H9 (cell line): ENCODE results near the gene CDC25C. TPM values are rescaled to one million over a fixed set of nuclear protein-coding genes. Genes with fewer than 3 reads are reported as not detected.
A peak's percentile ranks its signal among the peaks of the same experiment; 100 is the strongest.

Experiments used
- DNase-seq: peaks from one replicate; pipeline ENCODE4 v3.0.0-alpha.2; 2017
- H2AFZ ChIP-seq: one replicate; pipeline ENCODE4 v1.6.1; 2013; ENCODE audit warnings: mild to moderate bottlenecking, low read length, control low read depth, moderate library complexity
- H2AK5ac ChIP-seq: 2 replicates; pipeline ENCODE4 v1.6.1; 2013; ENCODE audit warnings: low read length, control low read depth, mixed read lengths; ENCODE audit not compliant: insufficient read length
- H2BK120ac ChIP-seq: one replicate; pipeline ENCODE4 v1.6.1; 2013; ENCODE audit warnings: low read depth, mild to moderate bottlenecking, low read length, control low read depth, inconsistent platforms; ENCODE audit not compliant: poor library complexity, severe bottlenecking
- H2BK12ac ChIP-seq: 2 replicates; pipeline ENCODE4 v1.6.1; 2013; ENCODE audit warnings: low read length, control low read depth, mixed read lengths, low read depth; ENCODE audit not compliant: insufficient read length
- H2BK15ac ChIP-seq: 2 replicates; pipeline ENCODE4 v1.6.1; 2013; ENCODE audit warnings: low read depth, low read length, control low read depth
- H2BK20ac ChIP-seq: one replicate; pipeline ENCODE4 v1.6.1; 2013; ENCODE audit warnings: low read depth, mild to moderate bottlenecking, low read length, control low read depth, inconsistent platforms; ENCODE audit not compliant: poor library complexity, severe bottlenecking
- H2BK5ac ChIP-seq: 2 replicates; pipeline ENCODE4 v1.6.1; 2013; ENCODE audit warnings: low read length, control low read depth, mixed read lengths; ENCODE audit not compliant: insufficient read length
- H3K14ac ChIP-seq: 2 replicates; pipeline ENCODE4 v1.6.1; 2013; ENCODE audit warnings: low read length, control low read depth; ENCODE audit not compliant: insufficient read depth
- H3K18ac ChIP-seq: 2 replicates; pipeline ENCODE4 v1.6.1; 2013; ENCODE audit warnings: low read depth, mild to moderate bottlenecking, mixed read lengths, low read length, control low read depth; ENCODE audit not compliant: insufficient read length
- H3K23ac ChIP-seq: 2 replicates; pipeline ENCODE4 v1.6.1; 2013; ENCODE audit warnings: low read length, control low read depth, mixed read lengths, low read depth; ENCODE audit not compliant: insufficient read length
- H3K23me2 ChIP-seq: 2 replicates; pipeline ENCODE4 v1.6.1; 2013; ENCODE audit warnings: low read depth, mild to moderate bottlenecking, mixed read lengths, low read length, control low read depth; ENCODE audit not compliant: insufficient read length, poor library complexity, severe bottlenecking
- H3K27ac ChIP-seq: 2 replicates; pipeline ENCODE4 v1.5.1; 2013; ENCODE audit warnings: low read length, control low read depth, mixed read lengths, low read depth; ENCODE audit not compliant: insufficient read length
- H3K27me3 ChIP-seq: 2 replicates; pipeline ENCODE4 v1.6.1; 2013; ENCODE audit warnings: low read length, control low read depth, inconsistent platforms; ENCODE audit not compliant: insufficient read depth
- H3K4ac ChIP-seq: 2 replicates; pipeline ENCODE4 v1.6.1; 2013; ENCODE audit warnings: low read depth, mild to moderate bottlenecking, control low read depth, inconsistent platforms, low read length, moderate library complexity
- H3K4me1 ChIP-seq: 2 replicates; pipeline ENCODE4 v1.6.1; 2013; ENCODE audit warnings: low read length, control low read depth, inconsistent platforms; ENCODE audit not compliant: insufficient read depth
- H3K4me2 ChIP-seq: 2 replicates; pipeline ENCODE4 v1.6.1; 2013; ENCODE audit warnings: low read length, control low read depth, mixed read lengths; ENCODE audit not compliant: insufficient read length, insufficient read depth
- H3K56ac ChIP-seq: 2 replicates; pipeline ENCODE4 v1.6.1; 2013; ENCODE audit warnings: low read depth, mild to moderate bottlenecking, mixed read lengths, low read length, control low read depth; ENCODE audit not compliant: insufficient read length
- H3K79me1 ChIP-seq: 2 replicates; pipeline ENCODE4 v1.6.1; 2013; ENCODE audit warnings: low read depth, mild to moderate bottlenecking, moderate library complexity, low read length, control low read depth, inconsistent platforms; ENCODE audit not compliant: insufficient read depth, poor library complexity, severe bottlenecking
- H3K79me2 ChIP-seq: 2 replicates; pipeline ENCODE4 v1.6.1; 2013; ENCODE audit warnings: low read length, control low read depth, inconsistent platforms; ENCODE audit not compliant: insufficient read depth
- H3K9ac ChIP-seq: 2 replicates; pipeline ENCODE4 v1.6.1; 2013; ENCODE audit warnings: low read length, control low read depth, mixed read lengths; ENCODE audit not compliant: insufficient read length; ENCODE audit errors: extremely low read depth
- H3K9me3 ChIP-seq: one replicate; pipeline ENCODE4 v1.6.1; 2013; ENCODE audit warnings: low read depth, low read length, inconsistent platforms; ENCODE audit not compliant: control insufficient read depth
- H3T11ph ChIP-seq: one replicate; pipeline ENCODE4 v1.6.1; 2013; ENCODE audit warnings: mild to moderate bottlenecking, low read length, control low read depth, inconsistent platforms
- H4K20me1 ChIP-seq: one replicate; pipeline ENCODE4 v1.6.1; 2013; ENCODE audit not compliant: control insufficient read depth, insufficient read length, insufficient read depth
- H4K5ac ChIP-seq: 2 replicates; pipeline ENCODE4 v1.6.1; 2013; ENCODE audit warnings: low read depth, mild to moderate bottlenecking, mixed read lengths, low read length, control low read depth; ENCODE audit not compliant: insufficient read length
- H4K8ac ChIP-seq: replicated peaks from 2 replicates; pipeline ENCODE4 v1.6.1; 2013; ENCODE audit warnings: low read length, control low read depth, mixed read lengths, low read depth; ENCODE audit not compliant: insufficient read length
- H4K91ac ChIP-seq: 2 replicates; pipeline ENCODE4 v1.6.1; 2013; ENCODE audit warnings: low read depth, mild to moderate bottlenecking, moderate library complexity, mixed read lengths, low read length, control low read depth; ENCODE audit not compliant: insufficient read length
- H3K27ac Mint-ChIP-seq, 3 experiments: 2 replicates in 2 of 3; 3 replicates in 1 of 3; pipeline ENCODE4 v1.8.0; 2020 to 2021; ENCODE audit warnings: mixed read lengths in 3 of 3, mild to moderate bottlenecking in 1 of 3, moderate library complexity in 1 of 3
- H3K27me3 Mint-ChIP-seq: 2 replicates; pipeline ENCODE4 v1.8.0; 2021; ENCODE audit warnings: low read depth, mild to moderate bottlenecking, moderate library complexity, mixed read lengths
- H3K36me3 Mint-ChIP-seq, 3 experiments: 2 replicates in 2 of 3; 3 replicates in 1 of 3; pipeline ENCODE4 v1.8.0; 2020 to 2021; ENCODE audit warnings: low read depth in 3 of 3, mixed read lengths in 3 of 3; ENCODE audit not compliant: insufficient read depth in 1 of 3
- H3K4me1 Mint-ChIP-seq, 2 experiments: 2 replicates each; pipeline ENCODE4 v1.8.0; 2020; ENCODE audit warnings: mixed read lengths in 2 of 2
- H3K4me3 Mint-ChIP-seq, 2 experiments: 2 replicates in 1 of 2; 3 replicates in 1 of 2; pipeline ENCODE4 v1.8.0; 2020 to 2021; ENCODE audit warnings: mild to moderate bottlenecking in 2 of 2, mixed read lengths in 2 of 2, moderate library complexity in 1 of 2
- H3K9me3 Mint-ChIP-seq, 2 experiments: 2 replicates in 1 of 2; 3 replicates in 1 of 2; pipeline ENCODE4 v1.8.0; 2020; ENCODE audit warnings: mild to moderate bottlenecking in 2 of 2, mixed read lengths in 2 of 2, moderate library complexity in 1 of 2
- CTCF ChIP-seq: fragments of 200-600 bp; sonication (generic); conservative IDR thresholded peaks from 3 replicates; pipeline ENCODE4 v1.8.0; 2021; ENCODE audit warnings: antibody characterized with exemption, mild to moderate bottlenecking
- WGBS: extraction: QIAGEN DNeasy Blood & Tissue Kit; methylation state at CpG from one replicate; pipeline ENCODE4 v1.1.7; 2013; ENCODE audit warnings: missing lambda C conversion rate, low lambda C conversion rate, mixed read lengths; ENCODE audit not compliant: insufficient read length; ENCODE audit errors: extremely low coverage; 5-methylcytosine and 5-hydroxymethylcytosine counted together
- long read RNA-seq: library from polyadenylated mRNA; unstranded; transcript quantifications from one replicate; pipeline ENCODE4 v2.0.0, GENCODE V29; 2020
- total RNA-seq: library from RNA; stranded (reverse); gene quantifications from 2 replicates; pipeline ENCODE4 v1.2.1, GENCODE V29; 2021

CDC25C gene
- total RNA-seq = 19.9 and 22.8 TPM in 2 replicates
- long read RNA-seq, transcript CDC25C-203 (11 exons, 1,556 nt) = minor isoform, 16 of 220 reads
- long read RNA-seq, transcript CDC25C-201 (14 exons, 2,128 nt) = major isoform, 61 of 220 reads
- long read RNA-seq, transcript CDC25C-202 (11 exons, 1,951 nt) = minor isoform, 11 of 220 reads
- long read RNA-seq, partial matches to known transcripts = 4 of 220 reads
- long read RNA-seq, other reads (novel, unspliced or antisense) = 127 of 220 reads

- H3T11ph ChIP-seq = no peak within 1 kb of the TSS
- Mint-ChIP-seq H3K4me3 (peak within 1 kb of the TSS; percentile 82 to 89), H3K27ac (peak within 1 kb of the TSS; percentile 98 to 99 (median 99)), H3K9me3 (no peaks in the 10 kb centered on the region), H3K4me1 (peaks cover 14 to 19% of the 10 kb centered on the region in 2 experiments), H3K27me3 (no peaks in the 10 kb centered on the region), H3K36me3 (peaks cover 0 to 18% (median 11%) of the 10 kb centered on the region in 3 experiments; a peak in 6 of 7 replicates)
- H3K79me2 ChIP-seq = peaks cover 2% of the 10 kb centered on the region; the same call in 1 of the 2 replicates
- H2AFZ ChIP-seq = peak within 1 kb of the TSS; percentile 88
- TF ChIP-seq CTCF = no peak
- peak; percentile 99 for DNase-seq
- no peaks in the 10 kb centered on the region for H3K27me3 ChIP-seq
- H3K14ac ChIP-seq = peak within 1 kb of the TSS; percentile 77
- H3K27ac ChIP-seq = peak within 1 kb of the TSS; percentile 49
- H2BK12ac ChIP-seq = no peak within 1 kb of the TSS
- WGBS = no CpG with 5 or more reads among the region's 55 CpGs
- H3K9me3 ChIP-seq = no peaks in the 10 kb centered on the region
- peak within 1 kb of the TSS; percentile 62 for H3K18ac ChIP-seq
- no peak within 1 kb of the TSS for H2BK5ac ChIP-seq
- peaks cover 3% of the 10 kb centered on the region for H3K79me1 ChIP-seq
- no peaks in the 10 kb centered on the region for H4K20me1 ChIP-seq
- H3K4ac ChIP-seq = no peak within 1 kb of the TSS
- no peak within 1 kb of the TSS for H2BK15ac ChIP-seq
- no peak within 1 kb of the TSS for H4K91ac ChIP-seq
- H4K8ac ChIP-seq = no peak within 1 kb of the TSS
- no peaks in the 10 kb centered on the region; the same call in 1 of the 2 replicates for H3K4me1 ChIP-seq
- no peak within 1 kb of the TSS for H4K5ac ChIP-seq
- peaks cover 11% of the 10 kb centered on the region for H3K23me2 ChIP-seq
- H3K23ac ChIP-seq = no peak within 1 kb of the TSS
- H3K4me2 ChIP-seq = peak within 1 kb of the TSS; percentile 89
- no peak within 1 kb of the TSS for H3K56ac ChIP-seq
- H2BK120ac ChIP-seq = no peak within 1 kb of the TSS
- H3K9ac ChIP-seq = peak within 1 kb of the TSS; percentile 93
- no peak within 1 kb of the TSS for H2AK5ac ChIP-seq
- no peak within 1 kb of the TSS for H2BK20ac ChIP-seq
These were observed at the start of gene CDC25C for GRCh38 chr5:138331449-138332368. CDC25C (minus strand) TSS chr5:138331804; CDS start chr5:138331180, 624 bp downstream.
